Right lobe of liver (tissue), 6 donors: ENCODE results near the gene SH3GL1. TPM values are rescaled to one million over a fixed set of nuclear protein-coding genes. Genes with fewer than 3 reads are reported as not detected.

ENCODE experiments used
- ATAC-seq, 4 donors: fragments of 200-7000 bp; cut with Tn5 transposase; one replicate each; pipeline ENCODE4 v1.9.1; 2020; ENCODE audit warnings: mild to moderate bottlenecking in 4 of 4, moderate library complexity in 4 of 4
- DNase-seq, 3 donors: peaks; one replicate each; pipeline ENCODE4 v3.0.0-alpha.2; 2020
- H3K27ac ChIP-seq, 3 donors: fragments of 200-600 bp; one replicate each; pipeline ENCODE4 v1.8.0; 2022
- H3K27me3 ChIP-seq, 2 donors: fragments of 200-600 bp; one replicate each; pipeline ENCODE4 v1.8.0; 2022
- H3K36me3 ChIP-seq, 4 donors: fragments of 200-600 bp; sonication (generic) in 1 of 4; one replicate each; pipeline versions ENCODE4 v1.5.1 to v1.8.0; 2017 to 2022; ENCODE audit warnings: control low read depth in 1 of 4
- H3K4me1 ChIP-seq, 4 donors: fragments of 200-600 bp; sonication (generic) in 1 of 4; one replicate each; pipeline versions ENCODE4 v1.5.1 to v1.8.0; 2017 to 2022; ENCODE audit warnings: control low read depth in 1 of 4
- H3K4me3 ChIP-seq, 3 donors: fragments of 200-600 bp; one replicate each; pipeline ENCODE4 v1.8.0; 2022
- H3K9me3 ChIP-seq, 4 donors: fragments of 200-600 bp; sonication (generic) in 1 of 4; one replicate each; pipeline versions ENCODE4 v1.5.1 to v1.8.0; 2017 to 2022; ENCODE audit warnings: control low read depth in 1 of 4
- POLR2A ChIP-seq: fragments of 450-650 bp; IDR thresholded peaks from one replicate; pipeline ENCODE4 v1.6.1; 2017; ENCODE audit warnings: antibody characterized with exemption, mild to moderate bottlenecking
- WGBS: methylation state at CpG from one replicate; pipeline ENCODE4 v1.1.6; 2018; ENCODE audit warnings: low coverage, low lambda C conversion rate; ENCODE audit not compliant: insufficient coverage; ENCODE audit errors: missing lambda C conversion rate; 5-methylcytosine and 5-hydroxymethylcytosine counted together
- intact Hi-C, 2 donors: fragments of 100-400 bp; cut with DNase I; formaldehyde crosslinking; loops; one replicate each; pipeline versions ENCODE4 v1.11.2 to v1.14.1; 2022
- total RNA-seq, 6 experiments: library from RNA; depleted of rRNA in 2 of 6; stranded (reverse); fragments of >200 nt in 2 of 6; fragmentation: NEBNext Ultra II Directional in 3 of 6; extraction: Animal tissue kit (Norgen Biotek cat#: 25700) in 3 of 6; gene quantifications; one replicate each; pipeline versions ENCODE4 v1.1.0 to v1.2.4, GENCODE V29; 2016 to 2023
- TF ChIP-seq, protein P1 (sequence below), 4 donors: fragments of 200-600 bp in 3 of 4; fragments of 450-650 bp in 1 of 4; IDR thresholded peaks; one replicate each; pipeline versions ENCODE4 v1.5.1 to v1.8.0; 2016 to 2022; ENCODE audit warnings: antibody characterized with exemption in 4 of 4, mild to moderate bottlenecking in 2 of 4
- donor health status: DM: no; HTN: yes; CAD: no.
- donor health status: DM: no; HTN: no; CAD: no.
- donor health status: DM: no; HTN: no; CAD: no.
- donor health status: DM: no; HTN: yes; CAD: no.
- donor health status: DM: no; HTN: yes; CAD: no.

Gene SH3GL1
- total RNA-seq, 6 experiments from 2014 or later, result 22.6 to 47.7 (median 25.2) TPM

GRCh38 chr19:4399812-4400134 is 574 bp downstream of the SH3GL1 start:
- 0% methylated on average over 3 of the region's 12 CpGs for WGBS
- ATAC-seq, result peak; percentile 5 to 25 (median 17)
- DNase-seq, result no peak
- TF ChIP-seq, protein P1, sequence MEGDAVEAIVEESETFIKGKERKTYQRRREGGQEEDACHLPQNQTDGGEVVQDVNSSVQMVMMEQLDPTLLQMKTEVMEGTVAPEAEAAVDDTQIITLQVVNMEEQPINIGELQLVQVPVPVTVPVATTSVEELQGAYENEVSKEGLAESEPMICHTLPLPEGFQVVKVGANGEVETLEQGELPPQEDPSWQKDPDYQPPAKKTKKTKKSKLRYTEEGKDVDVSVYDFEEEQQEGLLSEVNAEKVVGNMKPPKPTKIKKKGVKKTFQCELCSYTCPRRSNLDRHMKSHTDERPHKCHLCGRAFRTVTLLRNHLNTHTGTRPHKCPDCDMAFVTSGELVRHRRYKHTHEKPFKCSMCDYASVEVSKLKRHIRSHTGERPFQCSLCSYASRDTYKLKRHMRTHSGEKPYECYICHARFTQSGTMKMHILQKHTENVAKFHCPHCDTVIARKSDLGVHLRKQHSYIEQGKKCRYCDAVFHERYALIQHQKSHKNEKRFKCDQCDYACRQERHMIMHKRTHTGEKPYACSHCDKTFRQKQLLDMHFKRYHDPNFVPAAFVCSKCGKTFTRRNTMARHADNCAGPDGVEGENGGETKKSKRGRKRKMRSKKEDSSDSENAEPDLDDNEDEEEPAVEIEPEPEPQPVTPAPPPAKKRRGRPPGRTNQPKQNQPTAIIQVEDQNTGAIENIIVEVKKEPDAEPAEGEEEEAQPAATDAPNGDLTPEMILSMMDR (IDR thresholded peaks at IDR 0.05), result no peak
- TF ChIP-seq POLR2A, result no peak
- peak overlapping the region; percentile 88 to 97 (median 97) for H3K27ac ChIP-seq
- peaks cover 0 to 36% (median 15%) of the 10 kb centered on the region in 4 donors for H3K4me1 ChIP-seq
- H3K4me3 ChIP-seq, result peak overlapping the region; percentile 93 to 100 (median 99)
- no peaks in the 10 kb centered on the region for H3K9me3 ChIP-seq
- intact Hi-C loops, result loop anchor here (10.0 kb wide), 2 partner anchors 55 to 65 kb away; partner anchors contain the start of genes STAP2 (in 1 of the 2) and UBXN6 (in 1 of the 2)
- peaks cover 0 to 14% (median 6%) of the 10 kb centered on the region in 4 donors for H3K36me3 ChIP-seq
- no peaks in the 10 kb centered on the region for H3K27me3 ChIP-seq

DNA sequence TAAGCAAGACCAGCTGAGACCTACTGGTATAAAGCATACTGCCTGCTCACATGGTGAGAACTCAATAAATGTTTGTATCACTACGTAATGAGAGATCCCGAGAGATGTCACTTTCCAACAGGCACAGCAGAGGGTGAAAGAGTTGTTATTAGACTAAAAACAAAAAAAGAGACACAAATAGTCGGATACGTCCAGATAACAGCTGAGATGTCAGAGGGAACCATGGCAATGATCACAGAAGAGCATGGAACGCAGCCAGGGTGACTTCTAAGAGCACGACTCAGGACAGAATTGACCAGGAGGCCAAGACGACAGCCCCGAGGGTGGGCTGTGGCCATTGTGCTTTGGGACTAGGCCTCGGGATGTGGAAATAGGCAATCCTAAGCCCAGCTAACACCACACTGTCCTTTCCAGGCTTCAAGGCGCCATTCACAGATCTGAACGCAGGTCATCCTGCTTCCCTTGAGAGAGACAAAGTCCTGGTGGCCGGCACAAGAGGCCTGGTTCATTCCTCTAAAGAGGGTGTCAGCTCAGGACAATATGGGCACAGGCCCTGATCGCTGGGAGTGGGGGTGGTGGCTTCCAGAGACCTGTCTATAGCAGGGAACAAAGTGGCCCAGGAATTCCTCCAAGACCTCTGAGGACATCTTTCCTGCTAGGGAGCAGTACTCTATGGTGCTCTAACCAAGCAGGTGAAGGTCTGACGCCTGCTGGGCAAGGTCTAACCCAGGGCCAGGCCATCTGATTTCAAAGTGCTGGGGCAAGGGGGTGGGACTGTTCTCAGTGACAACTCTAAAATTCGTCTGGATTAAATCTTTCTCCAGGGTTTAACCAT is 3.2 kb downstream of the SH3GL1 start:
- no peaks in the 10 kb centered on the region for H3K27me3 ChIP-seq
- H3K27ac ChIP-seq, result peak overlapping the region; percentile 15 to 56 (median 17)
- no peaks in the 10 kb centered on the region for H3K9me3 ChIP-seq
- peaks cover 0 to 17% (median 6%) of the 10 kb centered on the region in 4 donors for H3K36me3 ChIP-seq
- no peak overlapping the region for H3K4me3 ChIP-seq
- DNase-seq (peak in 2 of 3 donors; percentile 20 to 52), ATAC-seq (no peak)
- intact Hi-C loops, result loop anchor here in 1 of 2 donors (10.0 kb wide), 1 partner anchor 62 kb away; the partner anchor contains the start of gene STAP2
- 18% methylated on average over 12 of the region's 15 CpGs for WGBS
- H3K4me1 ChIP-seq, result peaks cover 0 to 50% (median 20%) of the 10 kb centered on the region in 4 donors
- TF ChIP-seq, protein P1 (IDR thresholded peaks at IDR 0.05), result no peak
- no peak for TF ChIP-seq POLR2A

GRCh38 chr19:4393947-4394590 is 6.3 kb downstream of the SH3GL1 start:
- 47% methylated on average over 5 of the region's 8 CpGs for WGBS
- Histone ChIP-seq H3K4me3 (no peak overlapping the region), H3K36me3 (peaks cover 0 to 17% (median 6%) of the 10 kb centered on the region in 4 donors), H3K9me3 (no peaks in the 10 kb centered on the region), H3K27me3 (no peaks in the 10 kb centered on the region), H3K4me1 (peaks cover 0 to 79% (median 42%) of the 10 kb centered on the region in 4 donors), H3K27ac (no peak overlapping the region)
- TF ChIP-seq, protein P1 (IDR thresholded peaks at IDR 0.05), result no peak
- DNase-seq, result peak in 1 of 3 donors; percentile 1
- ATAC-seq, result no peak
- intact Hi-C loops, result loop anchor here in 1 of 2 donors (10.0 kb wide), 1 partner anchor 59 kb away; the partner anchor contains the start of gene STAP2

GRCh38 chr19:4391701-4392483 is 8.5 kb downstream of the SH3GL1 start:
- whole genome bisulfite sequencing, result 36% methylated on average over 9 of the region's 20 CpGs
- H3K4me1 ChIP-seq, result peaks cover 0 to 72% (median 41%) of the 10 kb centered on the region in 4 donors
- no peaks in the 10 kb centered on the region for H3K27me3 ChIP-seq
- peak overlapping the region; percentile 4 to 36 (median 9) for H3K4me3 ChIP-seq
- intact Hi-C loops, result loop anchor here in 1 of 2 donors (10.0 kb wide), 1 partner anchor 57 kb away; the partner anchor contains the start of gene STAP2
- ATAC-seq (peak; percentile 2 to 37 (median 24)), DNase-seq (peak in 2 of 3 donors; percentile 56 to 74)
- no peaks in the 10 kb centered on the region for H3K9me3 ChIP-seq
- peaks cover 0 to 17% (median 6%) of the 10 kb centered on the region in 4 donors for H3K36me3 ChIP-seq
- peak; percentile 35 for TF ChIP-seq POLR2A
- TF ChIP-seq, protein P1 (IDR thresholded peaks at IDR 0.05), result no peak
- H3K27ac ChIP-seq, result peak overlapping the region; percentile 75 to 88 (median 79)
